Iris pigment epithelial cell (primary cell): ENCODE measurements around the gene DCBLD2.

Experiments
- DNase-seq: peaks from one replicate; pipeline ENCODE4 v3.0.0-alpha.2; 2011; ENCODE audit warnings: low read depth

DCBLD2 gene

DNA sequence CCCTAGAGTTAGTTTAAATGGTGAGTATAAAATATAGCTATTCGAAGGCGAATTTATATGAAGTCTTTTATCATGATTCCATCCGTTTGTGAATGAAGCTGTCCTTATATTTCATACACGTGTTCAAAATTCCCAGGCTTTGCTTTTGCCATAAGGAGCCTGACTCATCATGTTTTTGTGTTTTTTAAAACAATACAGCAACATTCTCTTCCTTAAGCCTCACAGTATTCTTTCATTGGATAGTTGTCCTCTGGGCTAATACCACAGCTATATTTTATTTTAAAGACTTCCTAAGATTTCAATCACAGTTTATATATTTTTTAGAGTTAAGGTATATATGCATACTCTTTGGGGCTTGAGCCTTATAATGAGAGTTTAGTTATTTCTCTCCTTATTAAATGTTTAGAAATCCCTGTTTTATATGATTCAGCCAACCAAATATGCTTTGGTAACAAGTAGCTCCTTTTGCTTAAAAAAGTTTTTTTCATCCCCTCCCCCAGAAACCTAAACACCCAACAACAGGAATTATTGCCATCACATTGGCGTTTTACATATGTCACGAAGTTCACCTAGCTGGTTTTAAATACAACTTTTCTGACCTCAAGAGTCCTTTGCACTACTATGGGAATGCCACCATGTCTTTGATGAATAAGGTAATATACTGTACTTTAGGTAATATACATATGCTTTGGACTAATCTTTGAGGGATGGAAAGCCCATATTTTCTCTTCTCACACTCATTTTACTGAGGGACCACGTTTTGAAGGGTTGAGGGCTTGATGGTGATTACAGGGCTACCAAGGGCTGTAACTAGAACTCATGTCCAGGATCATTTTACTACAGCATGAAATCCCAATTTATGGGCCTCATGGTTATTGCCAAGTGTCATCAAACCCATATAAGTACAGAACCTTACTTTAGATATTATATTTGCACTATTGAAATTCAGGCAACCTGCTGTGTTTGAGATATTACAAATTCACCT is 109.9 kb downstream of the DCBLD2 start:
- peak; percentile 67 for DNase-seq

DNA sequence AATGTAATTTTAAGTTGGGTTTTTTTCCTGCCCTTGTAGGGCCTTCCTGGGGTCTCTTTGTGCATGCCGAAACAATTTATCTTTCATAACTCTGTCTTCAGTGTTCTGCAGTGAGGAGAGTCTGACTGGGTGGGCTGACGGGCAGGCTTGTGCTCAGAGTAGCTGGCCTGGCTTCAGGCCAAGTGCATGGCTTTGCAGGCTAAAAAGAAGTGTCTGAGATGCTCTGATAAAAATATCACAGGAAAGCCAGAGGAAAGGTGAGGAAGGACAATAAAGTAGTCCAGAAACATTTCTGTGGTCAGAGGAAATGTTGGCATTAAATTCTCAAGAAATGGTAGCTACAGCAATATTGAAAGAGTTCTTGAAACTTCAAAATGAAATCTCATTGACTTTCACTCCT is 112.8 kb downstream of the DCBLD2 start:
- peak; percentile 59 for DNase-seq

DNA sequence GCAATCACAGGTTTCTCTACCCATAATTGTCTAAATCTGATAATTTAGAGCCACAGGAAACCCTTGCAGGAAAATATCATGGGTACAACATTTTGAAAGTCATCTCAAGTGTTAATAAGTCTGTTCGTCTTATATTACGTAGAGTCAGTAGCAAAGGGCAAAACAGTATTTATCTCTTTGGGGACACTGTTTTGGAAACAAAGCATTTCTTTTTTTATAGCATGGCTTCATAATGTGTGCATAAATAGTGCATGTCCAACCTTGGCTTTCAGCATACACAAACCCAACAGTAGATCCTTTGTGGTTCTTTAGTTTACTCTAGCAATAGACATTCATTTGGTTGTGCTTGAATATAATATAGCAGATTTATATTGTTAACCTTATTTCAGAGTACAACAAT is 114.3 kb downstream of the DCBLD2 start:
- no peak for DNase-seq

DNA sequence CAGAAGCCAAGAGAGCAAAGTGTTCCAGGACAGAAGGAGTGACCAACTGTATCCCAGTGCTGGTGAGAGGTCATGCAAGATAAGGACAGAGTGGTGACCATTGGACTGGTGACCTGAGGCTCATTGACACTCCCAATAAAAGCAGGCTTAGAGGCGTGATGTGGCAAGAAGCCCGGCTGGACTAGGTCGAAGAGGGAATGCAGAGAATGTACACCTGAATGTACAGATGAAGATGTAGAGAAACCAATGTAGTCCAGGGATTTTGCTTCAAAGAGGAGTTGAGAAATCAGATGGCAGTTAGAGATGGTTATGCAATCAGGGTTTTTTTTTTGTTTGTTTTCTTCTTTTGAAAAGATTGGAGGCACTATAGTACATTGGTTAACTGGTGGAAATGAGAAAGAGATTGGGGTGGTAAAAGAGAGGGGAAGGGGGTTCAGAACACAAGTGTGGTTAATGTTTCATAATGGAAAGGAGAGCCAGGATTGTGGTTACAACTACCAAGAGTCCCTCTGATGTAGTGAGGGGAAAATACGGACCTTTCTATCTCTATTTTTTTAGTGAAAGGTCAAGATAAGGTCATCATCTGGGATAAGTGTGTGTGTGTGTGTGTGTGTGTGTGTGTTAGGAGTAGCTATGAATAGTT is 115.0 kb downstream of the DCBLD2 start:
- DNase-seq = peak; percentile 67

DNA sequence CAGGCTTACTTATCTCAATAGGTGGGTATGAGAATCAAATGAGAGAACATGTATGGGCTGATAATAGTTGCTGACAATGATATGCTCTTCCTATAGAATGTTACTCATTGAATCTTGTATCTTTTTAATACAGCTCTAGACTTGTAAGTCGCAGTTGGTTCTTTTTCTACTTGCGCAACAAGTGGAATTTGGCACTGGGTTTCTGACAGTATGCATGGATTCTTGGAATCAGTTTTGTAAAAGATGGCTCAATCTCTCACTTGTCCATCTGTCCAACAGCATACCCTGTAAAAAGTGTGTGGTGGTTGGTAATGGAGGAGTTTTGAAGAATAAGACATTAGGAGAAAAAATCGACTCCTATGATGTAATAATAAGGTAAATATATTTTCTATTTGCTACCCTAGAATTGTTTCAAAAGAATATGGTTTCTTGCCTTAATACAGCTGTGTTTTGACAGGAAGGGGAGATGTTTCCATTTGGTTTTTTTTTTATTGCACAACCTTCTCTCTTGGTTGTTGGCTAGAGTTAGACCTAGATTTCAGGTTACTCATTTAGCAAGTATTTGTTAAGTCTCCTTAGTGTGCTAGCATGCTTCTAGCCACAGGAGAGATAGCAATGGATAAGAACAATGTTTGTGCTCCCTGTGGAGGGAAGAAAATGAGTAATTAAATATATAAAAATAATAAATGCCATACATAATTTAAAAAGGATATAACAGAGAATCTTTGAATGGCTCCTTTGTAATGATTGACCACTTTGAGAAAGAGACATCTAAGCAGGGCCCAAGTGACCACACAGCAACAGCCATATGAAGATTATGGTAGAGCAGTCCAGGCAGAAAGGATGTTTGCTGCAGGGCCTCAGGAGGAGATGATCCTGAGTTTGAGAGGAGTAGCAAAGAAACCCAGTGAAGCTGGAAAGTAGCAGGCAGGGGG is 116.6 kb downstream of the DCBLD2 start:
- DNase-seq = peak; percentile 96

DNA sequence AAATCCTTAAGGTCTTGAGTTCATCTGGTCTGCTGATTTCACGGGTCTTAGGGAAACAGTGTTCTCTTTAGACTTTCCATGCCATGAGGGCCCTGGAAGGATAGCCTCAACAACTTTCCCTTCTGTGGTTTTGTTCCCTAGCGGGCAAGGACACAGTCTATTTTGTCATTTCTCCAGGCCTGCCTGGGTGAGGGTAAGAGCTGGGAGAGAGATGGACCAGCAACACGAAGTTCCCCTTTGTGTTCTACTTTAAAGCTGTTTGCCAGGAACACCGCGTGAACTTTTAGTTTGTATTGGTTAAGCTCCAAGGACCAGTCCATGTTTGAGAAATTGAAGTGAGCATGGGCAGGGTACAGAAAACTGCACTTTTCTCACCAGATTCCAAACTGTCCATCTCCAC is 117.5 kb downstream of the DCBLD2 start:
- DNase-seq = no peak

DNA sequence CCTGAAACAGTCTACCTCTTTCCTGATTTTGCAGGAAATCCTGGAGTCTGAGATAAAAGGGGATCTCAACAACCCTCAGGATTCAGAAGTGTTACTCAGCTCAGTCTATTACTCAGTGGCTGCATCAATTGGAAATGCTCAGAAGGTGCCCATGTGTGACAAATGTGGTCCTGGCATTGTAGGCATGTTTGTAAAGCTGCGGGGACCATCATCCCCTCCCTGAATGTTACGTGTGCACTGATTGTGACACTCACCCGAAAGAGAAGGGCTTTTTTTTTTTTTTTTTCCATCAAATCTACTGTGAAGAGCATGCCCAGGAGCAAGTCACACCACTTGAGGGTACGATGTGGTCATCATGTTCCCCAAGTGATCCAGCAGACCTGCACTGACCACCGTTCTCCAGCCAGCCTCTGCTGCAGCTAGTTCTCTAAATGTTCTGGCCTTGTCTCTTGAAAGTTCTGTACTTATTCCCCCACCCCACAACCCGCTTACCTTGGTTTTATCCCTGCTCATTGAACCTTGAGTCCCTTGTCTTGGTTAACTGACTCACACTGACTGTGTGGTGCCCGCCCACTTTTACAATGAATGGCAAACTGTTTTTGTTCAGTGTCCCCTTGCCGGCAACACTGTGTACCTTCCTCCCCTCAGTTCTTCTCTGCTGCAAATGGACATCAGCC is 118.5 kb downstream of the DCBLD2 start:
- no peak for DNase-seq

DNA sequence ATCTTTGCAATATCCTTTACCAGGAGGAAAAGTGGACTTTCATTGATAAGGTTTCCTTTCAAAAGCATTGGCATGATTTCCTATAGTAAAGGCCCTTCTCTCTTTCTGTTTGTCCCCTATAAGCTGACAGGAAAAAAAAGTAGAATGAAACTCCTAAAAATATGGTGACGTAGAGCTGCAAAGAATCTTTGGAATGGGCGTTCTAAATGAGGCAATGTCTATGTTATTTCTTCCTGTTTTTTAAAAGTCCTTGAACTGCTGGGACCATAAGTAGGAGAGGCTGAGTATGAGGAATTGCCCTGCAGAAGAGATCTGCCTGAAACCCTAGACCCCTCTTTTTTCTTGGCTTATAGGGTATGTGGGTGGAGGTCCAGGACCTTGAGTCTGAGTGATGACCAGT is 121.2 kb downstream of the DCBLD2 start:
- DNase-seq = peak; percentile 85

DNA sequence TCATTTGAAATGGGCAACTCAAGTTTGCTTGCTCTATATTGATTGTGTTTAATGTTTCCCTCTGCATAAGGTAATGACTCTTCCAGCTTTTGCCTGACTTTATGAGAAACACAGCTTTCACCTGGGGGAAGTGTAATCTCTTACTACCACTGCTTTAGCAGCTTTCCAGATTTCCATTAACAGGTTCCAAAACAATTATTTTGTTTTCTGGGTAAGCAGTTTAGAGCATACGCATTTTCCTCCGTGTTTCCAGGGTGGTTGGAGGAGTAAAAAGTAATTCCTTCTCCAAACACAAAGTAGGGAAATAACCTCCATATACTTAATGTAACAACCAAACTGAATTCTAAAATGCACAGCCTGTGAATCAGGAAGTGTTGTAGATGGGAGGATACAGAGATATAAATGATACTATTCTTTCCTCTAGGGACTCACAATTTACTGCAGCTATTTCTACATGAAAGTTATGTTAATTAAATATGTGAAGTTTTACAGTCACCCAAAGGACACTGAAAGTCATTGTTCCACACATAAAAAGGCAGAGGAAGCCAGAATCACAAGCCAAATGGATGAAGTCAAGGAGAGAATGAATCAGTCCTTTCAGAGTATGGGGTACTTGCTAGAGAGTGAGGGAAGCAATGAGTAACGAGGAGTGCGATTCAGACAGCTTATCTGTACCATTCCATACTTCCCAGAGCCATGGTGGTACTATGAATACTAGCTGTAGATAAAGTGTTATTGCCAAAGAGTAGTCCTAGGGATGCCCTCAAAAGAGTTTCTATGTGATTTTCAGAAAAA is 121.8 kb downstream of the DCBLD2 start:
- peak; percentile 87 for DNase-seq

DNA sequence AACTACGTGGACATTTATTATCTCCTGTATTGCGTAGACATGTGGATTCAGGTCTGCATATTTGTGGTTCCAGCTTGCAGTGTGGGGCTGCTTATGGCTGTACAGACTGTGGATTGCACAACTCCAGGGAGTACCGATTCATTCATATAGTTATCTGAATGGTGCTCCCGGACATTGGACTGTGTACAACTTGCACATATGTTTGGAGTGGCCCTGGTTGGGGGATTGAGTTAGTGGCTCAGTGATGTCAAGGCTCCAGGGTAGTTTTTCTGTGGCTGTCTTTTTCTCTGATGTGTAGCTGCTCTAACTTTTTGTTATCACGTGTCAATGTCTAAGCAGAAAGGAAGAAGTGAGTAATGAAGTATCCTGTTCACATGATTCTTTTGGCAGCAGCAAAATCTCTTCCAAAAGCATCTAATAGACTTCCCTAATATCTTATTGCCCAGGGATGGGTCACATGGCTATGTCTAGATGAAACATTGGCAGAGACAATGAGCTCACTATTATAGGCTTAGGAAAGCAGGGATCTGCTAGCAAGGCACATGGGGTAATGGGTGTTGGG is 122.6 kb downstream of the DCBLD2 start:
- DNase-seq = peak; percentile 100

DNA sequence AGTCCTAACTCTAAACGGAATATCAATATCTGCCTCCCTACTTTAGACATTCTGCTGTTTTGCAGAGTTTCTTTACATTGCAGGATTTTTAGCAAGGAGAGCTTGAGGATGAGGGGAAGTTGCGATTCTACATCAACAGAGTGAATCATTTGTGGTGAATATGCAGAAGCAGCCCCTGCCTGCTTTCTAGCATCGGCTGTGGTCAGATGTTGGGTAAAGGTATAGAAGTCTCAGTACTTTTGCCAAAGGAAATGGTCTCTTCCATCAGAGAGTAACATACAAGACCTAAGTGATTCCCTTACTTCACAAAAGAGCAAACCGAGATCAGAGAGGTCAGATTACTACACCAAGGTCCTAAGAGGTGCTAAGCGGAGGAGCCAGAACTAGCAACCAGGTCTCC is 123.1 kb downstream of the DCBLD2 start:
- DNase-seq = peak; percentile 88

DNA sequence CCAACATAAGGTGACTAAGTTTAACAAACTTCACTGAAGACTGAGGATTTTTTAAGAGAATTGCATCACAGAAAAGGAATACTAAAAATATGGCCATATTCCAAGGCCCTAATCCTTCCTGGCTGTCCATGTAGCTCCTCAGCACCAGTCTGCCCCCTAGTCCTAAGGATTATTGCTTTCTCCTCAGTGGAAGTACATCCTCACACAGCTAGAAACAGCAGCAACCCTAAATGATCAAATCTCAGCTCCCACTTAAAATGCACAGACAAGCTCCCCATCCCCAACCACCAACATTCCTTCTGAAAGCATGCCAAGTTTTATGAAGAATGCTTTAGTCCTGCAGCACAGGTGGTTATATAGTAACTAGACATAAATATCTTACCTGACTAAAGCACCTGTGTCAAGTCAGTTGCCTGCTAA is 123.7 kb downstream of the DCBLD2 start:
- peak; percentile 87 for DNase-seq

DNA sequence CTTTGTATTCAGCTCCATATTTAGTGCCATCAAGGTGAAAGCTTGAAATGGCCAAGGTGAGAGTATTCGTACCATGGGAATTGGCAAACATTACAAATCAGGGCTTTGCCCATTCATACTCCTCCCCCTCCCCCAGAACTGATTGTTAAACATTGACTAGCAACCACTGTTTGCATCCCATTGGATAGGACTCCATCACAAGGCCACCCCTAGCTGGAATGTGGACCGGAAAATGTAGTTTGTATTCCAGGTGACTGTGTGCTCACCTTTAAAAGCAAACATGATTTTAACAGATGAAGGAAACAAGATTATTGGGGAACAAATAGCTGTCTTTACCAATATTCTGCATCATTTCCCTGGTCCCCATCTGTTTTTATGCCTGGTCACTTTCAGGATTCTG is 124.2 kb downstream of the DCBLD2 start:
- no peak for DNase-seq

DNA sequence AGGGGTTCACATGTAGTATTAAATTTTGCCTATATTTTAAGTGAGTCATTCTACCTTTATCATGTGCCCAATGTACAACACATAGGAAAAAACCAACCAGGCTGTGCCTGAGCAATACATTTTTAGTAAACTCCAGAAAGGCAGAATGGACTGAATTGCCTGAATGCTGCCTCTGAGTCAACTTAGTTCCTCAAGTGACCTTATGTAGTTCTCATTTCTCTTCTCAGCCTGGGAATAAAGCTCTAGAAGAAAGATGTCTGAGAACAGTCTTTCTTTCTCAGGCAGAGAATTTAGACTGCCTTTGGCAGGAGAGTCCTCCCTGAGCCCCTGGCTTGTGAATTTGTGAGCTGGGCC is 125.4 kb downstream of the DCBLD2 start:
- peak; percentile 50 for DNase-seq

DNA sequence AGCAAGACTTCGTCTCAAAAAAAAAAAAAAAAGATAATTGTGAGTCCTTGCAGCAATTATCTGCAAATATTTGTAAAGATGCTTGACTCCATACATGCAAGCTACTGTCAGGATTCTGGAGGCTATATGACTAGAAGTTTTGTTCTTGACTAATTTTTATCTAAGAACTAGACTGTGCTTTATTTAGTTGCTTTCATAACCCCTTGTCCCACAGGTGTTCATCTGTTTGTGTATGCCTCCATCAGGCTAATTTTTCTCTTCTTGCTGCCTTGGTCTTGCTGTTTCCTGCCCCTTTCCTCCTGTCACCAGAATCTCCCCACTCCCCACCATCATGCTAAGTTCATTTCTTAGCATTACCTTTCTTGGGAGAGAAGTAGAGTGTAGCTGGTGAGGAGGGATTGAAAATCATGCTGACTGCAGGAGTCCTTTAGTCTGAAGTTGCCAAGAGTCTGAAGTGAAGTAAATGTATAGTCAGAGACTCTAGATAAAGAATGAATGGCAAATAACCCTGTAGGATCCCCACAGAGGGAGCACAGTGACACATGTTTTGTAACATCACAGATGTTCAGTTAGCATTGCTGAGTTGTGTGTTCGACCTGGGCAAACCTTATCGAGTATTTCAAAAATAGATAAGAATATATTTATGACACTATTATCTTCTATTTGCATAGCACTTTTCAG is 125.9 kb downstream of the DCBLD2 start:
- DNase-seq = no peak

DNA sequence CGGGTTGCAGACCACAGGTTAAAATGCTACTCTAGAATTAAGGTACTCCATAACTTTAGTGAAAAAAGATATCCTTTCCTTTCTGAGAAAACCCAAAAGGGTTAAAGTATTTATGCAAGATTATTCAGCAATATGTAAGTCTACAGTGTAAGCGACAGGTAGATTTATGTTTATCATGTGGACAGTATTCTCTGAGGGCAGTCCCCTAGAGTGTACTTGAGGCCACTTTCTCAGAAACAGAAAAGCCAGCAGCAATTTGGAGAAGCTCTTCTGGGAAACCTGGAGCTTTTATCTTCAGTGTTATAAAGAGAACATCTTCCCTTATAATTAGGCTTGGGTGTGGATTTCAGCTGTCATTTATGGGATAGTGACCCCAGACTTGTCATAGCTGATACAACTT is 129.5 kb downstream of the DCBLD2 start:
- DNase-seq = no peak

DNA sequence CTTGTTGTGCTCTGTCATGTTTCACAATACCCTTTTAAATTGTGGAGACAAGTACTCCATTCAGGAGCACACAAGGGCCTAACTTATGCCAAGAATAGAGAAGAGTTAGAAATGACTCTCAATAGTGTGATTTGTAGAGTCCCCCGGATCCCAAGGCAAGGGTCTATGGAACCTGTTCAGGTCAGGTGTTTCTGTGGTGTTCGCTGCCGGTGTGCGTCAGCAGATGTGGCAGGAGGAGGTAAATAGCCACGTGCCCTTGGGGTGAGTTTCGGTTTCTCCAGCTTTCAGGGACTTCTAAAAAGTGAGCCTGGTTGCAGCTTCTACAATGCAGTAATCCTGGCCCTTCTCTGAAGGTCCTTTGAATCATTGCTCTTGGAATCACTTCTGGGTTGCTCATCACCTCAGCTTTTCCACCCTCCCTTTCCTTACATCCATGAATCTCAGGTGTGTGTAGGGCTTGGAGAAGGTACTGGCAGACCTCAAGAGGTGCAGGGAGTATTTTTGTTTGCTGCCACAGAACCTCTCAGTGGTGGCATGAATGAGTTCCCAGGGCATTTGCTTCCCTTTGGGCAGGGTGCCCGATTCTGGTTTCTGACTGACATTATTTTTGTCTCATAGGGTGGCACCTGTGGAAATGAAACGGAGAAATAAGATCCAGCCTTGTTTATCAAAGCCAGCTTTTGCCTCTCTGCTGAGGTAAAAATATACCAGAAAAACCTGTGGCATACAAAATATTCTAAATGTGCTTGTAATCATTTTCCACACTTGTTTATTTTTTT is 131.0 kb downstream of the DCBLD2 start:
- no peak for DNase-seq

DNA sequence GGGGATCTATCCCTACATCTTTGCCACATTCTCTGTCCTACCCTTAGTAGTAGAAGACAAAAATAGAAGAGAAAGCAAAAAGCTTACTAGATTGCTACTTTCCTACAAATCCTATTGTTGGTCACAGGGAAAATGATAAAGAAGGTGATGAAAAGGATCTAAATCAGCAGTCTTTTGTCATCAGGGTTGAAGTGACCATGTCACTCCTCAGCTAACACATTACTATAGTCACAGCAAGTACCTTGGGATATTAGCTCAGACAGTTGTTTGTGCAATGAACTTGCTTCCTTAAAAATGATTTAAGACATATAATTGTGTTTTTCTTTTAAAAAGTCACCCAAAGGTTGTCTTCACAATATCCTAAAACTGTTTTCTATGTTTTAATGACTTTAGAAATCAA is 132.0 kb downstream of the DCBLD2 start:
- DNase-seq = no peak

DNA sequence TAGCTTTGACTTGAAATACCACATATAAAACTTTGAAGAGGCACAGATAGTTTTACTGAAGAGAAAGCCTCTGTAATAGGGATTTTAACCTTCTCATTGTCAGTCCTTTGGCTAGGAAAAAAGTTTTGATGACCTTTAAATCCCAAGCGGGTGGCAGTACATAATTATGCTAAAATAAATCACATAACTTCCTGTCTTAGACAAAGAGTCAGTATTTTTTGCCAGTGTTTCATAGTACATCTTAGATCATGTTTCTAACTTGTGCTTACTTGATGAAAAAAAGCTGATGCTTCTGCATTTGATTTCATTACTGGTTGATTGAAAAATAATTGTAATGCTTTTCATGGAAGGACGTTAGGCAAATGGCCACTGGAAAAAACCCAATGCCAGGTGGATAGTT is 132.5 kb downstream of the DCBLD2 start:
- no peak for DNase-seq
